T-helper 2 cell treated with Interferon-gamma antibody and Interleukin-4, amounts not matched to agents 100 ng/mL and 5 ng/mL, for 36 hours (primary cell): ENCODE data around the gene ANO10. TPM values are rescaled to one million over a fixed set of nuclear protein-coding genes. Genes with fewer than 3 reads are reported as not detected.
"Not testable (repeated sequence)": the region's sequence is repeated elsewhere in the genome, so short reads cannot be mapped to it uniquely, and the experiment has no call there.

ENCODE experiments used
- intact Hi-C: fragments of 100-400 bp; cut with micrococcal nuclease; formaldehyde crosslinking; loops from one replicate; pipeline ENCODE4 v1.15.1; 2023
- total RNA-seq: library from RNA; stranded (reverse); gene quantifications from 2 replicates; pipeline ENCODE4 v1.2.3, GENCODE V29; 2022

ANO10 gene
- total RNA-seq, 1 donor from 2014 or later: 11.3 TPM

DNA sequence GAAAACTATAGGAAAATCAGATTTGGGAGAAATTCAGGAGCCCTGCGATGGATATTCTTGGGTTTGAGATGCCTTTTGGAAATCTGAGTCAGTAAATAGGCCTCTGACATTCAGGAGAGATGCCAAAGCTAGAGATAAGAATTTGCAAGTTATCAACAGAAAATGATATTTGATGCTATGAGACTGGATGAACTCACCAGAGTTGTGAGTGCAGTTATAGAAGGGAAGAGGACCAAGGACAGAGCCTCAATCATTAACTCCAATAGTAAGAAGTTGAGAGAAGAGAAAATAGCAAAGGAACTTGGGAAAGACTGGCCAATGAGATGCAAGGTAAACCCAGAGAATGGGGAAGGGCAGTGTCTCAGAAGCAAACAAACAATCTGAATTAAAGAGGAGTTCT, 7.9 kb upstream of the ANO10 start:
- intact Hi-C loops: no loop called here

DNA sequence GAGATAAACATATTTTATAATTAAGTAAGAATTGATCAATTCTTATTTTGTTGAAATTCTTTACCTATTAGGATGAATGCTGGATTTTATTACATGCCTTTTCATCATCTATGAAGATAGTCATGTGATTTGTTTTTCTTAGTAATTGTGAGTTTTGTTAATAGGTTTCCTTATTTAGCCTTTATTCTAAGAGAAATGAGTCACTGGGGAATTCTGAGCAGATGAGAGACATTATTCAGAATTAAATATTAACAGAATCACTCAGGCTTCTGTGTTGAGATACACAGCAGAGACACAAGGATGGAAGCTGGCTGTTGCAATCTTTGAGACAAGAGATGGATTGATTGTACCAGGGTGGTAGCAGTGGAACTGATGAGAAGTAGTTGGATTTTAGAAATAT, 7.4 kb upstream of the ANO10 start:
- intact Hi-C loops: no loop called here

DNA sequence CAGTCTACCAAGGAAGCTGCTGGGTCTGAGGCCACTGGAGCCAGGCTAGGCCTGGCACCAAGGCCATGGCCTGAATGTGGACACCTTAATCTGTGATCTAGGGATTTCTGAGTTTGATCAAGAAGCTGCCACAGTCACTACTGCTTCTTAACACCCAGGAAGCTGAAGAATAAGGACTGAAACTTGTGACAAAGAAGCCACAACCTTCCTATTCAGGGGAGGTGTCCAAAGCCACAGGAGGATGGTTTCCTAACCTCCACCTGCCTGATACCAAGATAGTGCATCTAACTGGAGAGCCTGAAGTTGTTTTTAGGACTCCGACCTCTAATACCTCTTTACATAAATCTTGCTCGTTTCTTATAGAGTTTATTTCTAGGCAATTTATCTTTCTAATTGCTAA, 5.5 kb upstream of the ANO10 start:
- intact Hi-C loops: no loop called here

DNA sequence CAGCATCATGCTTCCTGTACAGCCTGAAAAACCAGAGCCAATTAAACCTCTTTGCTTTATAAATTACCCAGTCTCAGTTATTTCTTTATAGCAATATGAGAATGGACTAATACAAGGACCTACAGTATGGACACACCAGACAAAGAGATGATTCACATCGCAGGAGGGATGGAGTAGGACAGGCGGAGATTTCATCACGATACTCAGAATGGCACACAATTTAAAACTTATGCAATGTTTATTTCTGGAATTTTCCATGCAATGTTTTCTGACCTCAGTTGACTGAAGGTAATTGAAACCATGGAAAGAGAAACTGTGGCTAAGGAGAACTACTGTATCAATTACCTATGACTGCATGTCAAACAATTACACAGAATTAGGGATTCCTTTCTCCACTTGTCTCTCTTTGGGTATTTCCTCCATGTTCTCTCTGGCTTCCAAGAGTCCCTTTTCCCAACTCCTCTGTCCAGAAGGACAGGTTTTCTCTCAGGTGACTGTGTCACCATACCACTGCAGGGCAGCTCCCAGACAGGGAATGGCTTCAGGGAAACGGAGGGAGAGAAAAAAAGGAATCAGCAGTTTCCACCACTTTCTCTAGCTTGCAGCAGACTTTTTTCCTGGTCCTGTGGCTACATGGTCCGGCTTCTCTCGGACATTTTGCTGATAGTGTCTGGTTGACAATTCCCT, 3.0 kb upstream of the ANO10 start:
- intact Hi-C loops: loop anchor here (5.0 kb wide), 3 partner anchors 237 to 517 kb away; partner anchors contain the start of genes POMGNT2 and SNRK

DNA sequence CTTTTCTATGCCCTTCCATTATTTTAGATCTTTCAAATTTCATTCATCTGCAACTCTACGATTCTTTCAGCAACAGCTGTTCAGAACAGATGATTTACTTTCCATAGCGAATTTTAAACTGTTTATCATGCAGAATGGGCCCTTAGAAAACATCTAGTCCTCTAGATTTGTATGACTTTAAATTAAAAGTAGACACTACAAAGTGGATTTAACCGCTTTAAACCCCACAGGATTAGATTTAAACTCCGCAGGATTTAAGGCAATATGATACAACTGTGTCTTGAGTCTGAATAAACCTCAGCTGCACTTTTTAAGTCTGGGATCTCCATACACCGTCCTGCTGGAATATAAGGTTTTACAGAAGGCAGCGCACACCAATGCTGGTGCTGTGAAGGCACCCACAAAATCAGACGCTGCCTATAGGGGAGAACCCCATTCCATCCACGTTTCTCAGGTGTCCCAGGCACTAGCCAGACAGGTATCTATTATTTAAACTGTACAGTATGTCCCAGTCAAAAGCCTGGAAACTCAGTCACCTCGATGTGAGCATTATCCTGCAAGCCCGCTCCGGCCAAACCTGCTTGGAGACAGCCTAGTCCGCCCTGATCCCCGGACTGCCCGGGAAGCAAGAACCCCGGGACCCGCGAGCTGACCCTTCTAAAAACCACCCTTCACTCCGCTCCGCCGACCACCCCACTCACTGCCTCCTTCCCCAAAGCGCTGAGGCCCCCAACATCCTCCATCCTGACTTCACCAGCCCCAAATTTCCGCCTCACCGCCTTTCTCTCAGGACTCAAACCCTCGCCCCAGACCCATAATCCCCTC, 768 bp downstream of the ANO10 start:
- intact Hi-C loops: loop anchor here (5.0 kb wide), 3 partner anchors 234 to 514 kb away; partner anchors contain the start of genes POMGNT2 and SNRK

DNA sequence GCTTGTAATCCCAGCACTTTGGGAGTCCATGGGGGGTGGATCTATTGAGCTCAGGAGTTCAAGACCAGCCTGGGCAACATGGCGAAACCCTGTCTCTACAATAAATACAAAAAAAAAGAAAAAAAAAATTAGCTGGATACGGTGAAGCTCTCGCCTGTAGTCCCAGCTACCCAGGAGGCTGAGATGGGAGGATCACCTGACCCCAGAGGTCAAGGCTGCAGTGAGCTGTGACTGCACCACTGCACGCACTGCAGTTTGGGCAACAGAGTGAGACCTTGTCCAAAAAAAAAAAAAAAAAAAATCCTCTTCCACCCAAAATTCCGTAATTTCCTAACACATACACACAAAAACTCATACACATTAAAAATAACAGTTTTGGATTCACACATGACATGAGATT, 2.2 kb downstream of the ANO10 start:
- intact Hi-C loops: no loop called here

DNA sequence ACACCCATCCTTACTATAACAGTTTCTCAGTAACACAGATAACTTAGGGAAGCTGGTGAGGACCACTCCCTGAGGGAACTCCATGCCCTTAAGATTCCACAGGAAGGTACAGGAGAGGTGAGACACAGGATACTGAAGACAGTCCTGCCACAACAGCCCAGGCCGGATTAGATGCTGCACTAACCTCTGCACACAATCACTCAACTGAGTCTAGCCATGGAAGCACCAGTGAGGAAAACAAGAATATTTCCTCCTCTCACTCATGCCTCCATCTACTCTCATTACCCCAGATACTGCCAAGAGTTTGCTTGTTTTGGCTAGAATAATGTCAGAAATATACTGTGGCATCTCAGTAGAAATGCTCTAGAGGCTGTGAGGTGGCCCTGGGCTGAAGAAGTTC, 3.7 kb downstream of the ANO10 start:
- intact Hi-C loops: no loop called here

DNA sequence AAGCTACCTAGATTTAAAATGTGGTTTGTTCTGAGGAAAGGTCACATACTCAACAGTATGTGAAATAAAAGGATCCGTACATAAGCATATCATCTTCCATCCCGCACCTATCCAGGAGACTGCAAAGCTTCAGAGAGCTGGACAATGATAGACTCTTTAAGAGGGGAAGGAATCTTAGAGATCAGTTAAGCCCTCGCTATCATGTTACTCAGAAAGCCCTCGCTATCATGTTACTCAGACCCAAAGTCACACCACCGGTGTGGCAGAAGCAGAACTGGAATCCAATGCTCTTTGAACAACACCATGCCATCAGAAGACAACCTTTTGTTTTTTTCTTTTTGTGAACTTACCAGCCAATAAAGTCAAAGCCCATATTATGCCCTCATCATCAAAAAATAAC, 5.8 kb downstream of the ANO10 start:
- intact Hi-C loops: no loop called here

DNA sequence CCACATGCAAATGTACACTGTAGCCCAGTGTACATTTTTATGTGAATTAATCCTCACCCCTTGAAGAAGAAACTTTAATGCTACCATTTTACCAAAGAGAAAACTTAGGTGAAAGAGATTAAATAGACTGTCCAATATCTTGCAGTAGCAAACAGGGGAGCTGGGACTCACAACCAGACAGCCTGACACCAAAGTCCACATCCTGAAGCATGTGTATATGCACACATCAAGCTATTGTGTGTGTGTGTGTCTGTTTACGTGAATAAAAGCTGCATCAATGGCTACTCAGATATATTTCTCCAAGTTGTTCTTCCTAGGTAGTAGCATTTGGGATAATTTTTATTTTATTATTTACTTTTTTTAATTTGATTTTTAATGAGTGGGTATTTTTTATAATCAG, 6.7 kb downstream of the ANO10 start:
- intact Hi-C loops: no loop called here

DNA sequence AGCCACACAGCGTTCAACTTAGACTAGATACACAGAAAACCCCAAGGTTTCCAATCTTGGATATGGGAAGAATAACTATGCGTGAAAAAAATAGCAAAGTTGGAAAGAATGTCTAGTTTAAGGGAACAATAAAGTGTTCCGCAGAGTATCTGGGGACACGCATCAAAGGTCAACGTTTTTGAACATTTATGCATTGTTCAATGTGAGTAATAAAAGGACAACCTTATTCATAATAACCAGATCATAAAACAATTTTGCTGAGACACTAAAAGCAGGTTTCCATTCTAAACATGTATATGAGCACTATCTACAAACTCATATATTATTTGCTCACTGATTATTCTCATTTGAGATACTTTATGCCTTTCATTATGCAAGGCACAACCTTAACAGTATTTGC, 7.8 kb downstream of the ANO10 start:
- intact Hi-C loops: no loop called here

DNA sequence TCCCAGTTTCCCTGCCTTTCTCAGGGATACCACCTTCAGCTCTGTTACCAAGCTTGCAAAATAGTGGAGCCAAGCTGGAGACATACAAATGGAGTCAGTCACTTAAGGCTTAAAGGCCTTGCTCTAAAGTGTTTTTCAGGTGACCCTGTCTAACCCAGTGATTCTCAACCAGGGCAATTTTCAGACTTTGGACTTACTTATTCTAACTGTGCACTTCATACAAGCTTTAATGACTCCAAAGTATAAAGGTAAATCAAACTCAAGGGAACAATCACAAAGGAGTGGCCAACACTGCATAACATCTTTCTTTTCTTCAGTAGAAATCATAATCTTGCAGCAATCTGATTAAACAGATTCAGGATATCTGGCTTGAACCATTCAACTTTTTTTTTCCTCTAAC, 9.4 kb downstream of the ANO10 start:
- intact Hi-C loops: no loop called here

DNA sequence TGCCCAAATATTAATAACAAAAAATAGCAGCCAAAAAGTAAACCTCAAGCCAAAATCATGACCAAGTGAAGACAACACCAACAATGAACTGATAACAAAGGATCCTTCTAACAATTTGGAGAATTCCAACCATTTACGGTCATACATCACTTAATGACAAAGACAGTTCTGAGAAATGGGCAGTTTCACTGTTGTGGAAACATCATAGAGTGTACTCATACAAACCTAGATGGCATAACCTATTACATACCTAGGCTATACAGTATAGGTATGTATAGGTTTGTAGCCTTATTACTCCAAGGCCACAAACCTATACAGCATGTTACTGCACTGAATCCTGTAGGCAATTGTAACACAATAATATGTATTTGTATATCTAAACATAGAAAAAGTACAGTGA, 12.4 kb downstream of the ANO10 start:
- intact Hi-C loops: no loop called here

DNA sequence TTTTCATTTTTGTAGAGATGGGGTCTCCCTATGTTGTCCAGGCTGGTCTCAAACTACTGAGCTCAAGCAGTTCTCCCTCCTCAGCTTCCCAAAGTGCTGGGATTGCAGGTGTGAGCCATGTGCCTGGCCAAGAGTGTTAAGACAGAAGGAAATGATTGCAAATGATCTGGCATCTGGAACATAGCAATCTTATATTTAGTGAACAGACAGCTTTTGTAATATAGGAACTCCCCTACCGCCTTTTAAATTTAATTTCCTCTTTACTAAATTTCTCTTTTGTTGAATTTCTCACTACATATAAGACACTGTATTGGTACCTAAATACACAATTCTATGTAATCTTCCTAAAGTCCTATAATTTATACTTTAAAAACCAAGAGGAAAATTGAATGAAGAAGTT, 13.1 kb downstream of the ANO10 start:
- intact Hi-C loops: no loop called here

DNA sequence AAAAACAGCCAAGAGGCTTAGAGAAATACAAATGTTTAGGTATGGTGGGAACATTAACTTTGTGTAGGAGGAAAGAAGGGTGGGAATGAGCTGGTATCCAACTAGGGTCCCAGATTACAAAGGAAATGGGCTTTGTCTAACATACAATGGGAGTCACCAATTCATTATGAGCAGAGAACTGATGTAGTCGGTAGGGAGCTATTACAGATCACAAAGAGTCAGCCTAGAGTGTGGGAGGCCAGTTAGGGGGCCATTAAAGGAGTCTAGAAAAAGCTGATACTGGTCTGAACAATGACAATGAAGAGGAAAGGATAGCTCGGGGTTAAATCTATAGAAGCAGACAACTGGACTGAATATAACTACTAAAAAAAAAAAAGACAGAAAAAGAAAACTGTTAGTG, 15.5 kb downstream of the ANO10 start:
- intact Hi-C loops: no loop called here

DNA sequence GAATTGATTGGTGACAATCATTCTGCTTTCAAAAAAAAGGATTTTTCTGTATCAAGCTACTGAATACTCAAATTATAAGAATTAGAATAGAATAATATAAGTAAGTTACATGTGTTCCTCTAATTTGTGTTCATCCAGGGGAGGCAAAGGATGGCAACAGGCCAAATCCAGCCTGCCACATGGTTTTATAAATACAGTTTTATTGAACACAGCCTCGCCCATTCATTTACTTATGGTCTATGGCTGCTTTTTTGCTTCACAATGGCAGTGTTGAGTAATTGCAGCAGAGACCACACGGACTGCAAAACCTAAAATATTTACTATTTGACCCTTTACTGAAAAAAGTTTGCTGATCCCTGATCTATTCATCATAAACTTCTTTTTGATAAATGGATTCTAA, 21.9 kb downstream of the ANO10 start:
- intact Hi-C loops: not testable (repeated sequence)

DNA sequence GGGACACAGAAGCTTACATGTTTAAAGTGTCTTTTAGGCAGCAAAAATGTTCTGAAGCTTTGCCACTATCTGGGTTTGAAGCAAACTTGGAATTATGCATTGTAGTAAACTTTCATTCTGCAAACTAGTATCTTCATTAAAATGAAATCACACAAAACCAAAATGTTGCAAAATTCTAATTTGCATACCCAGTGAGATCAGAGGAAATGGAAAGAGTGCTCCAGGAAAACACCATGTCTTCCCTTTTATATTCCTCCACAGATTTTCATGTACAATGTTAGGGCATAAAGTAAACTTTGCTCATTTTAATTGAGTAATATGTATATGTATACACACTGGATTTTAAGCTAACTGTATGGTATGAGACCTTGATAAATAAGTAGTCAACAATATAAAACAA, 23.9 kb downstream of the ANO10 start:
- intact Hi-C loops: no loop called here

DNA sequence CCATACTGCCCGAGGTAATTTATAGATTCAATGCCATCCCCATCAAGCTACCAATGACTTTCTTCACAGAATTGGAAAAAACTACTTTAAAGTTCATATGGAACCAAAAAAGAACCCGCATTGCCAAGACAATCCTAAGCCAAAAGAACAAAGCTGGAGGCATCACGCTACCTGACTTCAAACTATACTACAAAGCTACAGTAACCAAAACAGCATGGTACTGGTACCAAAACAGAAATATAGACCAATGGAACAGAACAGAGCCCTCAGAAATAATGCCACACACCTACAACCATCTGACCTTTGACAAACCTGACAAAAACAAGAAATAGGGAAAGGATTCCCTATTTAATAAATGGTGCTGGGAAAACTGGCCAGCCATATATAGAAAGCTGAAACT, 25.6 kb downstream of the ANO10 start:
- intact Hi-C loops: not testable (repeated sequence)

DNA sequence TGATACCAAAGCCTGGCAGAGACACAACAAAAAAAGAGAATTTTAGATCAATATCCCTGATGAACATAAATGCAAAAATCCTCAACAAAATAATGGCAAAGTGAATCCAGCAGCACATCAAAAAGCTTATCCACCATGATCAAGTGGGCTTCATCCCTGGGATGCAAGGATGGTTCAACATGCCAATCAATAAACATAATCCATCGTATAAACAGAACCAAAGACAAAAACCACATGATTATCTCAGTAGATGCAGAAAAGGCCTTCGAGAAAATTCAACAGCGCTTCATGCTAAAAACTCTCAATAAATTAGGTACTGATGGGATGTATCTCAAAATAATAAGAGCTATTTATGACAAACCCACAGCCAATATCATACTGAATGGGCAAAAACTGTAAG, 26.5 kb downstream of the ANO10 start:
- intact Hi-C loops: not testable (repeated sequence)

DNA sequence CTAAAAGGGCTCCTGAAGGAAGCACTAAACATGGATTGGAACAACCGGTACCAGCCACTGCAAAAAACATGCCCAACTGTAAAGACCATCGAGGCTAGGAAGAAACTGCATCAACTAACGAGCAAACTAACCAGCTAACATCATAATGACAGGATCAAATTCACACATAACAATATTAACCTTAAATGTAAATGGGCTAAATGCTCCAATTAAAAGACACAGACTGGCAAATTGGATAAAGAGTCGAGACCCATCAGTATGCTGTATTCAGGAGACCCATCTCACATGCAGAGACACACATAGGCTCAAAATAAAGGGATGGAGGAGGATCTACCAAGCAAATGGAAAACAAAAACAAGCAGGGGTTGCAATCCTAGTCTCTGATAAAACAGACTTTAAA, 28.2 kb downstream of the ANO10 start:
- intact Hi-C loops: not testable (repeated sequence)

DNA sequence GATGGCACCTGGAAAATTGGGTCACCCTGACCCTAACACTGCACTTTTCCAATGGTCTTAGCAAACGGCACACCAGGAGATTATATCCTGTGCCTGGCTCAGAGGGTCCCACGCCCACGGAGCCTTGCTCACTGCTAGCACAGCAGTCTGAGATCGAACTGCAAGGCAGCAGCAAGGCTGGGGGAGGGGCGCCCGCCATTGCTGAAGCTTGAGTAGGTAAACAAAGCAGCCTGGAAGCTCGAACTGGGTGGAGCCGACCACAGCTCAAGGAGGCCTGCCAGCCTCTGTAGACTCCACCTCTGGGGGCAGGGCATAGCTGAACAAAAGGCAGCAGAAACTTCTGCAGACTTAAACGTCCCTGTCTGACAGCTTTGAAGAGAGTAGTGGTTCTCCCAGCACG, 29.9 kb downstream of the ANO10 start:
- intact Hi-C loops: not testable (repeated sequence)

DNA sequence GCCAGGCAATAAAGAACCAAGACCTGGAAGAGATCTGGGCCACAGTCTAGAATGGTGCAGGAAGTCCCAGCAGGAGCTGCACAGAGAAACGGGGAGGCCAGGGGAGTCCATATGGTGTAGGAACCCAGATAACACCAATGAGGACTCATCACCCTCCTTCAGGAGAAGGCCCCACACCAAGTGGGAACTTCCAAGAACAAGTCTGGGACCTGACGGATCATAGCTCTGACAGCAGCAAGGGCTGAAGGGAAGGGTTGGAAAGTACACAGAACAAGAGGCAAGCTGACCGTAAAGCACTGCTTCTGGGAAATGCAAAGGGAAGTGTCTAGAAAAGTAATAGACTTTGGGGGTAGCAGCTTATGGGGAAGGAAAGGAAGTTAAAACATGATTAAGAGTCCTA, 34.5 kb downstream of the ANO10 start:
- intact Hi-C loops: no loop called here

DNA sequence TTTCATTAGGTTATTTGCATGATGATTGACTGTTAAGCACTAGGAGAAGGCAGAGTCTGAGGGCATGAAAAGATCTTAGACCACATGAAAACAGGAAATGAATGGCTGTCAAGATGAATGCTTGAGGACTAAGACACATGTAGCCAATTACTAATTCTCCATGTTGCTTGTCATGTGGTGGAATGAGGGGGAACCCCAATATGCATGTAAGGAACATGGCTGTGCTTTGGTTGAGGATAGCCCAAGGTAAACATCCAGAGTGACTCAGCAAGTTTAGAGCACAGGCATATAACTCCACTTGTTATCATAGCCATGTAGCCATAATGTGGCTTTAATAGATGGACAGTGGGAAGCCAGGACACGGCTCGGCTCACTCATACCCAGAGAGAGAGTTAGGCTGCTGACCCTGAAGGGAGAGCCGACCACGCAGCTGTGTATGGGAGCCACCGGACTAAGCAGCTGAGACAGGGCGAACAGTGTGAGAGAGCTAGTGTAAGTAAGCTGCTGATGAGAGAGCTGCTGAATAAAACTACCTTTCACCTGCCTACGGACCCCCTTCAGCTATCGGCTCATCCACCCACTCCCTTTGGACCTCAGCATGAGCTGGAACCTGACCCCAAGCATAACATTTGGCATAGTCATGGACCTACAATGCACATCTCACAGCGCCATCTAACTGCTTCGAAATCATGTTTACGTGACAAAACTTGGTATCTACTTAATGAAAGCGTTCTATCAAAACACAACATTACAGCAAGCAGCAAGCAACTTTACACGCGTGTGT, 37.6 kb downstream of the ANO10 start:
- intact Hi-C loops: no loop called here
